Activated naive CD4-positive, alpha-beta T cell treated with anti-CD3 and anti-CD28 coated beads, Interleukin-2, amount 50 U/mL, for 24 hours (primary cell): ENCODE results near the gene ASB12.

Experiments used
- H3K27ac Mint-ChIP-seq: one replicate; pipeline ENCODE4 v1.8.0; 2021; ENCODE audit warnings: mild to moderate bottlenecking, mixed read lengths
- H3K27me3 Mint-ChIP-seq: one replicate; pipeline ENCODE4 v1.8.0; 2021; ENCODE audit warnings: mixed read lengths
- H3K36me3 Mint-ChIP-seq: one replicate; pipeline ENCODE4 v1.8.0; 2021; ENCODE audit warnings: mixed read lengths
- H3K4me1 Mint-ChIP-seq: one replicate; pipeline ENCODE4 v1.8.0; 2021; ENCODE audit warnings: mixed read lengths
- H3K4me3 Mint-ChIP-seq: one replicate; pipeline ENCODE4 v1.8.0; 2021; ENCODE audit warnings: mild to moderate bottlenecking, mixed read lengths
- H3K9me3 Mint-ChIP-seq: one replicate; pipeline ENCODE4 v1.8.0; 2021; ENCODE audit warnings: mixed read lengths

The ASB12 gene

DNA sequence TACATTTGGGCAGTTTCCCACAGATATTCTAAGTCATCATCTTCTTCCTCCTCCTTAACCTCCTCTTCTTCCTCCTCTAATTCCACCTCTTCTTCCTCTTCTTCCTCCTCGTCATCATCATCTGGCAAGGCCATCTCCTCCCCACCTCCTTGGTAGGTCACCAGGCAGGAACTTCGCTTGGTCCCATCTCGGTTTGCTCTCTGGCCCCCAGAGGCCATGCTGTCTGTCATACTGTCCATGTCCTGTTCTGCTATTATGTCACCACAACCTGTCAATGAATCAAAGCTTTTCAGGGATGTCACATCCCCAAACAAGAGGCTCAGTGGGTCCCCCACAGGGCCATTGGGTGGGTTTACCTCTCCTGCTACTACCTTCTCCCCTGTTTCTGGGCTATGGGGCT is 38.4 kb downstream of the ASB12 start:
- Mint-ChIP-seq H3K27ac (no peak overlapping the region), H3K36me3 (peaks cover 5% of the 10 kb centered on the region), H3K4me3 (no peak overlapping the region), H3K9me3 (no peaks in the 10 kb centered on the region), H3K4me1 (no peaks in the 10 kb centered on the region), H3K27me3 (no peaks in the 10 kb centered on the region)

DNA sequence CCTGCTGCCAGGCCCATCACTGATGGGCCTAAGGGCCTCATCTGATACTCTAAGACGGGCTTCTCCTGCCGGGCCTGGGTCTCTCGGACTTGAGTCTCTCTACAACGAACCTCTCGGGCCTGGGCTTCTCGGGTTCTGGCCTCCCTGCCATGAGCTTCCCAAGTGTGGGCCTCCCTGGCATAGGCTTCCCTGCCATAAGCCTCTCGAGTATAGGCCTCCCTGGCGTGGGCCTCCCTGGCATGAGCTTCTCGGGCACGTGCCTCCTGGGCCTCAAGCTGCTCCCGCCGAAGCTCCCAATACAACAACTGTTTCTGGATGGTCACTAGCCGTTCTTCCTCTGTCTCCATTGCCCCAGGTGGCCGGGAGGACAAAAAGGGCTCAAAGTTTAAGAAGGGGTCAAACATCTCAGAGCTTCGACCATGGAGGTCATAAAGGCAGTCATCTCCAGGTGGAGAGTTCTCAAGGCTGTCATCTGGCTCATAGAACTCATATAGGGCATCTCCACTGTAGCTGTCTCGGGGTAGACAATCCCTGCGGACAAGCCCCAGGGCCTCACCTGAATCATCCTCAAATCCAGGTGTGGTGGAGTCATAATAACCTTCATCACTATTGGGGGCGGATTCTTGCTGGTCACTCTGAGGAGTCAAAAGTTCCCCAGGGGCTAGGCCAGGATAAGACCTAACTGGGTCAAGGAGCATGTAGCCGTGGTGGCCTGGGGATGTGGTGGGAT is 39.0 kb downstream of the ASB12 start:
- Mint-ChIP-seq H3K36me3 (peaks cover 5% of the 10 kb centered on the region), H3K4me3 (no peak overlapping the region), H3K9me3 (no peaks in the 10 kb centered on the region), H3K27ac (no peak overlapping the region), H3K27me3 (no peaks in the 10 kb centered on the region), H3K4me1 (no peaks in the 10 kb centered on the region)

DNA sequence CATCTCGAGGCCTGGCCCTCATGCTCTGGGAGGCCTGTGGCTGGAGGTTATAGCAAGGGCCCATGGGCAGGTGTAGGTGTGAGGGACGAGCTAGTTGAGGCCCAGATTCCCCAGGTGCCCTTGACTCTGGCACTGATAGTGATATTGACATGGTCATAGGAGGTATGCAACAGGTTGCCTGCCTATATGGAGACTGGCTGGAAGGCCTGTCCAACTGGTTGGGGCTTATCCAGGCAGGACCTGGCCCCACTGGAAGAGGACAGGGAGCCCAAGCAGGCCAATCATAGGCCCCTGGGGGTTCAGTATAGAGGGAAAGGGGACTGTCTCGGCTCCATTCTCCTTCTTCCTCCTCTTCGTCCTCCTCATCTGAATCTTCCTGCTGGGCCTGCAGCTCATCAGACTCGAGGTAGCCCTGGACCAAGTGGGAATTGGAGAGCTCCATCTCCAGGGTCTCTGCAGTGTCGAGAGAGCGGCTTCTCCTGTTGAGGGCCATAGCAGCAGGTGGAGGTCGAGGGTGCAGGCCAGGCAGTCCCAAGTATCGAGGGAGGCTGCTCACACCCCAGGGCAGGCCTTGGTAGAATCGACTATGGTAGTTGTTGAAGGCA is 40.2 kb downstream of the ASB12 start:
- Mint-ChIP-seq H3K27ac (no peak overlapping the region), H3K9me3 (no peaks in the 10 kb centered on the region), H3K36me3 (peaks cover 5% of the 10 kb centered on the region), H3K4me1 (no peaks in the 10 kb centered on the region), H3K4me3 (no peak overlapping the region), H3K27me3 (no peaks in the 10 kb centered on the region)

DNA sequence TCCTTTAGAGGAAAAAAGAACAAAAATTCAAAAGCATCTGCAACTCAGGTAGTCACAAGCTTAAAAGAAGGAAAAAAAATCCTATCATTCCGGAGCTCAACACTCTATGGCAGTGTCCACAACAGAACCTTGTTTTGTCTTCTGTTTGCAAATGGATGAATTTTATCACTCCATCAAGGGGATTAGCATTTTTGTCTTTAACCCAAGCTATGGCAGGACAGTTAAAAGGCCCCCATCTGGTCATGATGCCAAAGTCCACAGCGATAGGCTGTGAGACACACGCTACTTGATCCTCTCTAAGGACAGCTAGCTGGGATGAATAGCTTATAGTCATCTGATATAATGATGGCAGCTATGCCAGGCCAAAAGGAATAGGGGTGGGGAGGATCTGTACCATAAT is 41.5 kb downstream of the ASB12 start:
- no peaks in the 10 kb centered on the region for H3K4me1 Mint-ChIP-seq
- no peak overlapping the region for H3K4me3 Mint-ChIP-seq
- H3K27me3 Mint-ChIP-seq = no peaks in the 10 kb centered on the region
- H3K36me3 Mint-ChIP-seq = peaks cover 3% of the 10 kb centered on the region
- H3K27ac Mint-ChIP-seq = no peak overlapping the region
- no peaks in the 10 kb centered on the region for H3K9me3 Mint-ChIP-seq

GRCh38 chrX:64187762-64188150 is 42.7 kb downstream of the ASB12 start:
- H3K9me3 Mint-ChIP-seq = no peaks in the 10 kb centered on the region
- no peak overlapping the region for H3K4me3 Mint-ChIP-seq
- H3K27me3 Mint-ChIP-seq = no peaks in the 10 kb centered on the region
- H3K4me1 Mint-ChIP-seq = no peaks in the 10 kb centered on the region
- peaks cover 3% of the 10 kb centered on the region for H3K36me3 Mint-ChIP-seq
- no peak overlapping the region for H3K27ac Mint-ChIP-seq

DNA sequence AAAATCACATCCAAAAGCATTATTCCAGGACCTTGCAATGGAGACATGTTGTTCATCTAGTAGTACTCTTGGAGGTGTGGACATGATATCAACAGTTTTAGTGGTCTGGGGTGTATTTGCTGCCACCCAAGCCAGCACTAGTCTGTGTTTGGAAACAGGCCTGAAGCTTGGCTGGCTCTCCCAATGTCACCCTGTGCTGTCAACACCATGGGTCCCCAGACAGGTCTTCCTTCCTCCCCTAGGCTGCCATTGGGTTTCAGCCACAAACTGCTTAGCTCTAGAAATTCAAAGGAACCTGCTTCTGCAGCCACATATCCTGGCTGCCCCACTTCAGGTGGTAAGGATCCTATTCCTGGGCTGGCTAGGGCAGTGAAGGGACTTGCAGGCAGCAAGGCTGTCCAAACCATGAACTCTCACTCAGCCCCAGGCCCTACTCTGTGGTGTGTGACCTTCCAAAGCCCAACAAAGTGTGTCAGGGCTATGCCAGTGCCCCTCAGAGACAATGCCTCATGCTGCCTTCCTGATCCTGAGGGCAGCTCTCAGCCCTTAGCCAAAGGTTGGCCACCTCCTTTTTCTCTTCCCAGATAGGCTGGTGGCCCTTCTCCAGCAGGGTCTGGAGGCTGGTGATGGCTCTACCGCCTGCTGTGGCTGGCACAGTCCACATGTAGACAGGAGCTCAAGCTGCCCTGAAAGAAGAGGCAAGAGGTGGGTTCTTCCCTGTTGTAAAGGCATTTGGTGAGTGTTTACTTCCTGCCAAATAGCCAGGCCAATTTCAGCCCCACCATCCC is 43.2 kb downstream of the ASB12 start:
- Mint-ChIP-seq H3K4me1 (no peaks in the 10 kb centered on the region), H3K27ac (no peak overlapping the region), H3K9me3 (no peaks in the 10 kb centered on the region), H3K27me3 (no peaks in the 10 kb centered on the region), H3K4me3 (no peak overlapping the region), H3K36me3 (peaks cover 3% of the 10 kb centered on the region)

GRCh38 chrX:64184396-64184795 is 46.0 kb downstream of the ASB12 start:
- H3K4me1 Mint-ChIP-seq = no peaks in the 10 kb centered on the region
- H3K9me3 Mint-ChIP-seq = no peaks in the 10 kb centered on the region
- H3K36me3 Mint-ChIP-seq = no peaks in the 10 kb centered on the region
- H3K4me3 Mint-ChIP-seq = no peak overlapping the region
- no peak overlapping the region for H3K27ac Mint-ChIP-seq
- no peaks in the 10 kb centered on the region for H3K27me3 Mint-ChIP-seq

DNA sequence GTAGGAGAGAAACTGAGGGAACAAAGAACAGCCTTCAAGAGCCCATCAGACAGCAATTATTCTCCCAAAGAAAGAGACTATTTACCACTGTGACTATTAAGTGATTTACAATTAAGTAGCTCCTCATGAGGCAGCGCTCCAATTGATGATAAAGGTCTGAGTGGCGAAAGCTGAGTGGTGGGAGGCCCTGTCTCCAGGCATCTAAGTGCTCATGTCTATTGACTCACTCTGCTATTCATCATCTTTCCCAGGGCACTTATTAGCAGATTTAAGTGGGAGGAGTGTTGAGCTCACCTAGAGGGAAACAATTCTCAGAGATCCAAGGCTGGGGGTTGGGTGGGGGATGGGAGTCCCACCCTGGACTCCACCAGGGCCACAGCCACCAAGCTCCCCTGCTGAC is 48.2 kb downstream of the ASB12 start:
- no peaks in the 10 kb centered on the region for H3K4me1 Mint-ChIP-seq
- no peaks in the 10 kb centered on the region for H3K27me3 Mint-ChIP-seq
- H3K4me3 Mint-ChIP-seq = no peak overlapping the region
- H3K9me3 Mint-ChIP-seq = no peaks in the 10 kb centered on the region
- no peak overlapping the region for H3K27ac Mint-ChIP-seq
- no peaks in the 10 kb centered on the region for H3K36me3 Mint-ChIP-seq

DNA sequence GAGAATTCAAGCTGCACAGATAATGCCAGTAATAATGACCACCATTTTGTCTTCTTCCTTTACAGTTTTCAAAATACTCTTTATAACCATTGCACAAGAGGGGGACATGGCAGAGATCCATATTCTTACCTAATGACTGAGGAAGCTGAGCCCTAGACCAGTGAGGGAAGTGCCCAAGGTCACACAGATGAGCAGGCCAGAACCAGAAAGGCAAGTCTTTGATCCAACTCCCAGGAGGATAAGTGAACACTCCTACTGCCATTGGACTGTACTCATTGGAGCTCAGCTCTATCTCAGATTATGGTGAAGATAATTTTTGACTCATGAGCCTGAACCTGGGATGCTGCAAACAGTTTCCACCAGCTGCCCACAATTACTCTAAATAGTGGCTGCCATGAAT is 53.5 kb downstream of the ASB12 start:
- Mint-ChIP-seq H3K4me1 (no peaks in the 10 kb centered on the region), H3K27ac (no peak overlapping the region), H3K36me3 (no peaks in the 10 kb centered on the region), H3K27me3 (no peaks in the 10 kb centered on the region), H3K4me3 (no peak overlapping the region), H3K9me3 (no peaks in the 10 kb centered on the region)
